ENCODE results near the gene PMFBP1. TPM values are rescaled to one million over a fixed set of nuclear protein-coding genes. Genes with fewer than 3 reads are reported as not detected.

Gene PMFBP1
- polyA plus RNA-seq, 1 donor from 2014 or later: 1.0 TPM

- Histone ChIP-seq H3F3A (ENCODE audit: insufficient read depth, low read length, poor library complexity, severe bottlenecking) (no peaks in the 10 kb centered on the region), H3K4me2 (ENCODE audit: low read length) (no peak overlapping the region), H3K27me3 (ENCODE audit: insufficient read depth, low read depth, low read length) (no peaks in the 10 kb centered on the region), H3K36me3 (ENCODE audit: insufficient read depth, low read length) (no peaks in the 10 kb centered on the region), H4K20me1 (ENCODE audit: insufficient read depth) (no peaks in the 10 kb centered on the region), H3K9me3 (ENCODE audit: low read length) (no peaks in the 10 kb centered on the region), H3K27ac (ENCODE audit: low read length) (no peak overlapping the region), H3K4me3 (ENCODE audit: low read length) (no peak overlapping the region), H2AFZ (ENCODE audit: low read depth, low read length) (no peak overlapping the region), H3K9ac (ENCODE audit: low read length) (no peak overlapping the region), H3K9me2 (ENCODE audit: insufficient read depth, low read length) (no peaks in the 10 kb centered on the region), H3K79me2 (replicated peaks; ENCODE audit: insufficient read depth, low read length) (no peaks in the 10 kb centered on the region)
- no peak for TF ChIP-seq REST (IDR thresholded peaks at IDR 0.05; ENCODE audit: borderline replicate concordance)
- TF ChIP-seq EP300 (conservative IDR thresholded peaks at IDR 0.05; ENCODE audit: poor library complexity, severe bottlenecking): no peak
- no peak for TF ChIP-seq RAD21 (conservative IDR thresholded peaks at IDR 0.05)
- TF ChIP-seq EZH2 (IDR thresholded peaks at IDR 0.05; ENCODE audit: borderline replicate concordance, insufficient read depth, low read length, poor library complexity, severe bottlenecking): no peak
- no peak for TF ChIP-seq SMC3 (conservative IDR thresholded peaks at IDR 0.05; ENCODE audit: poor library complexity)
- TF ChIP-seq CTCF (IDR thresholded peaks at IDR 0.05; ENCODE audit: poor library complexity, severe bottlenecking): no peak
- no peak for TF ChIP-seq POLR2AphosphoS5 (IDR thresholded peaks at IDR 0.05)
- TF ChIP-seq TAF1 (IDR thresholded peaks at IDR 0.05; ENCODE audit: low read depth): no peak
- TF ChIP-seq MXI1 (conservative IDR thresholded peaks at IDR 0.05; ENCODE audit: poor library complexity, severe bottlenecking): no peak
Observed at GRCh38 chr16:72138064-72138572, 33.8 kb downstream of the PMFBP1 start.

GRCh38 chr16:72137380-72138063 is 34.4 kb downstream of the PMFBP1 start:
- no peak overlapping the region for H3K27ac ChIP-seq (ENCODE audit: low read length)
- no peaks in the 10 kb centered on the region for H3F3A ChIP-seq (ENCODE audit: insufficient read depth, low read length, poor library complexity, severe bottlenecking)
- no peak overlapping the region for H3K4me2 ChIP-seq (ENCODE audit: low read length)
- no peak overlapping the region for H3K9ac ChIP-seq (ENCODE audit: low read length)
- no peak for TF ChIP-seq MXI1 (conservative IDR thresholded peaks at IDR 0.05; ENCODE audit: poor library complexity, severe bottlenecking)
- TF ChIP-seq CTCF (IDR thresholded peaks at IDR 0.05; ENCODE audit: poor library complexity, severe bottlenecking): no peak
- TF ChIP-seq RAD21 (conservative IDR thresholded peaks at IDR 0.05): no peak
- no peak for TF ChIP-seq REST (IDR thresholded peaks at IDR 0.05; ENCODE audit: borderline replicate concordance)
- TF ChIP-seq TAF1 (IDR thresholded peaks at IDR 0.05; ENCODE audit: low read depth): no peak
- no peak for TF ChIP-seq POLR2AphosphoS5 (IDR thresholded peaks at IDR 0.05)
- TF ChIP-seq EZH2 (IDR thresholded peaks at IDR 0.05; ENCODE audit: borderline replicate concordance, insufficient read depth, low read length, poor library complexity, severe bottlenecking): no peak
- TF ChIP-seq SMC3 (conservative IDR thresholded peaks at IDR 0.05; ENCODE audit: poor library complexity): no peak
- TF ChIP-seq EP300 (conservative IDR thresholded peaks at IDR 0.05; ENCODE audit: poor library complexity, severe bottlenecking): no peak
- H4K20me1 ChIP-seq (ENCODE audit: insufficient read depth): no peaks in the 10 kb centered on the region
- no peaks in the 10 kb centered on the region for H3K9me3 ChIP-seq (ENCODE audit: low read length)
- H3K4me3 ChIP-seq (ENCODE audit: low read length): no peak overlapping the region
- no peaks in the 10 kb centered on the region for H3K36me3 ChIP-seq (ENCODE audit: insufficient read depth, low read length)
- no peak overlapping the region for H2AFZ ChIP-seq (ENCODE audit: low read depth, low read length)
- no peaks in the 10 kb centered on the region for H3K9me2 ChIP-seq (ENCODE audit: insufficient read depth, low read length)
- H3K27me3 ChIP-seq (ENCODE audit: insufficient read depth, low read depth, low read length): no peaks in the 10 kb centered on the region
- no peaks in the 10 kb centered on the region for H3K79me2 ChIP-seq (replicated peaks; ENCODE audit: insufficient read depth, low read length)
